ENCODE data around the gene ESR2.

DNA sequence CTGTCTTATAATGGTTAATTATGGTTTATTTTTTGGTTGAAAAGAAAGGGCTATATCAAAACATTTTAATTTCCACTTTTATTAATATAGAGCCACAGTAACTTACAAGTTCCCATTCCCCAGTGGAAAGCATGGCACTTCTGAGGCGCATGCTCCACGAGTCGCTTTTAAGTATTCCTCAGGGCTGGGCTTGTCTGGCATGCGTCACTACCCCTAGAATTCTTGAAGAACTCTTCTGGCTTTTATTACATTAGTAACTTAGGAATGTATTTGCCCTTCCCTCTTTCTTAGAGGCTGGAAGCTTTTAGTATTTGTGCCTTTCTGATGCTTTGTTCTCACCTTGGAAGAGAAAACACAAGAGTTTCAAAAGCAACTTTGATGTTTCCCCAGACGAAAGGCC is 81.1 kb downstream of the ESR2 start:
- TF ChIP-seq, protein P1, sequence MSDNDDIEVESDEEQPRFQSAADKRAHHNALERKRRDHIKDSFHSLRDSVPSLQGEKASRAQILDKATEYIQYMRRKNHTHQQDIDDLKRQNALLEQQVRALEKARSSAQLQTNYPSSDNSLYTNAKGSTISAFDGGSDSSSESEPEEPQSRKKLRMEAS (IDR thresholded peaks at IDR 0.05) = no peak
- TF ChIP-seq, protein P2, sequence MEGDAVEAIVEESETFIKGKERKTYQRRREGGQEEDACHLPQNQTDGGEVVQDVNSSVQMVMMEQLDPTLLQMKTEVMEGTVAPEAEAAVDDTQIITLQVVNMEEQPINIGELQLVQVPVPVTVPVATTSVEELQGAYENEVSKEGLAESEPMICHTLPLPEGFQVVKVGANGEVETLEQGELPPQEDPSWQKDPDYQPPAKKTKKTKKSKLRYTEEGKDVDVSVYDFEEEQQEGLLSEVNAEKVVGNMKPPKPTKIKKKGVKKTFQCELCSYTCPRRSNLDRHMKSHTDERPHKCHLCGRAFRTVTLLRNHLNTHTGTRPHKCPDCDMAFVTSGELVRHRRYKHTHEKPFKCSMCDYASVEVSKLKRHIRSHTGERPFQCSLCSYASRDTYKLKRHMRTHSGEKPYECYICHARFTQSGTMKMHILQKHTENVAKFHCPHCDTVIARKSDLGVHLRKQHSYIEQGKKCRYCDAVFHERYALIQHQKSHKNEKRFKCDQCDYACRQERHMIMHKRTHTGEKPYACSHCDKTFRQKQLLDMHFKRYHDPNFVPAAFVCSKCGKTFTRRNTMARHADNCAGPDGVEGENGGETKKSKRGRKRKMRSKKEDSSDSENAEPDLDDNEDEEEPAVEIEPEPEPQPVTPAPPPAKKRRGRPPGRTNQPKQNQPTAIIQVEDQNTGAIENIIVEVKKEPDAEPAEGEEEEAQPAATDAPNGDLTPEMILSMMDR (IDR thresholded peaks at IDR 0.05; ENCODE audit: low read depth, low read length, missing input control) = no peak
- TF ChIP-seq SP1 (IDR thresholded peaks at IDR 0.05) = no peak
- TF ChIP-seq RAD21 (IDR thresholded peaks at IDR 0.05) = no peak
- no peak for TF ChIP-seq GABPA (IDR thresholded peaks at IDR 0.05 in 1 of 2, conservative IDR thresholded peaks at IDR 0.05 in 1 of 2)
- no peak for TF ChIP-seq JUND (IDR thresholded peaks at IDR 0.05)

All from liver (tissue), 3 donors.